ENCODE measurements around the gene CASP6. TPM values are rescaled to one million over a fixed set of nuclear protein-coding genes. Genes with fewer than 3 reads are reported as not detected.

CASP6 gene
- total RNA-seq, result 10 to 100 TPM; 10.0 to 18.0 (median 13.7) TPM

GRCh38 chr4:109702950-109703663 is at the start of gene CASP6:
CASP6 (minus strand) TSS chr4:109703445; CDS start chr4:109703395, 50 bp downstream.
- DNase-seq (ENCODE audit: low spot score in 2 of 2), result peak; percentile 71 to 78
- TF ChIP-seq CTCF (IDR thresholded peaks at IDR 0.05), result peak; percentile 58 to 81 (median 70)
- TF ChIP-seq EP300 (IDR thresholded peaks at IDR 0.05), result peak in 1 of 2 donors; percentile 52
- TF ChIP-seq POLR2A (IDR thresholded peaks at IDR 0.05), result peak in 1 of 2 donors; percentile 47
- Histone ChIP-seq H3K36me3 (peaks cover 0 to under 1% (median 0%) of the 10 kb centered on the region in 3 donors), H3K4me3 (peak within 1 kb of the TSS; percentile 62 to 70 (median 67)), H3K27ac (peak within 1 kb of the TSS; percentile 67 to 90 (median 82)), H3K4me1 (peaks cover 0 to 24% (median 5%) of the 10 kb centered on the region in 4 donors), H3K27me3 (no peaks in the 10 kb centered on the region), H3K9me3 (no peaks in the 10 kb centered on the region)
- 0 to 1% methylated on average over 51 to 56 of the region's 72 CpGs for WGBS, 2 donors

GRCh38 chr4:109752525-109752924 is 49.3 kb upstream of the CASP6 start:
- Histone ChIP-seq H3K36me3 (no peaks in the 10 kb centered on the region), H3K4me3 (no peak overlapping the region), H3K27me3 (no peaks in the 10 kb centered on the region), H3K4me1 (no peaks in the 10 kb centered on the region), H3K27ac (no peak overlapping the region), H3K9me3 (no peaks in the 10 kb centered on the region)
- no peak for TF ChIP-seq EP300 (IDR thresholded peaks at IDR 0.05)
- TF ChIP-seq POLR2A (IDR thresholded peaks at IDR 0.05), result no peak
- TF ChIP-seq CTCF (IDR thresholded peaks at IDR 0.05), result no peak
- WGBS, 2 donors, result 0% methylated on average over 1 of the region's 1 CpG
- no peak for DNase-seq (ENCODE audit: low spot score in 2 of 2)

- no peak for TF ChIP-seq POLR2A (IDR thresholded peaks at IDR 0.05)
- no peak for TF ChIP-seq EP300 (IDR thresholded peaks at IDR 0.05)
- TF ChIP-seq CTCF (IDR thresholded peaks at IDR 0.05), result no peak
- Histone ChIP-seq H3K27me3 (no peaks in the 10 kb centered on the region), H3K4me3 (no peak overlapping the region), H3K9me3 (no peaks in the 10 kb centered on the region), H3K36me3 (no peaks in the 10 kb centered on the region), H3K4me1 (no peaks in the 10 kb centered on the region), H3K27ac (no peak overlapping the region)
- 83% methylated on average over 4 of the region's 4 CpGs for WGBS, 2 donors
- DNase-seq (ENCODE audit: low spot score in 2 of 2), result no peak
Measured at GRCh38 chr4:109751852-109752251, 48.6 kb upstream of the CASP6 start.

- Histone ChIP-seq H3K4me1 (no peaks in the 10 kb centered on the region), H3K9me3 (no peaks in the 10 kb centered on the region), H3K27me3 (no peaks in the 10 kb centered on the region), H3K27ac (no peak overlapping the region), H3K4me3 (no peak overlapping the region), H3K36me3 (no peaks in the 10 kb centered on the region)
- 90 to 93% methylated on average over 4 of the region's 4 CpGs for WGBS, 2 donors
- DNase-seq (ENCODE audit: low spot score in 2 of 2), result no peak
- TF ChIP-seq EP300 (IDR thresholded peaks at IDR 0.05), result no peak
- no peak for TF ChIP-seq POLR2A (IDR thresholded peaks at IDR 0.05)
- no peak for TF ChIP-seq CTCF (IDR thresholded peaks at IDR 0.05)
Measured at GRCh38 chr4:109750652-109751244, 47.5 kb upstream of the CASP6 start.

- H3K4me3 ChIP-seq, result no peak overlapping the region
- H3K27me3 ChIP-seq, result no peaks in the 10 kb centered on the region
- no peak for DNase-seq (ENCODE audit: low spot score in 2 of 2)
- WGBS, 2 donors, result 74% methylated on average over 7 of the region's 7 CpGs
- no peaks in the 10 kb centered on the region for H3K4me1 ChIP-seq
- TF ChIP-seq POLR2A (IDR thresholded peaks at IDR 0.05) (no peak), EP300 (IDR thresholded peaks at IDR 0.05) (no peak), CTCF (IDR thresholded peaks at IDR 0.05) (no peak)
- H3K36me3 ChIP-seq, result no peaks in the 10 kb centered on the region
- no peak overlapping the region for H3K27ac ChIP-seq
- no peaks in the 10 kb centered on the region for H3K9me3 ChIP-seq
Measured at GRCh38 chr4:109749388-109750082, 46.3 kb upstream of the CASP6 start.
